GM12872 (cell line): ENCODE measurements around the gene PSMB11.

ENCODE experiments used
- TF ChIP-seq, protein P1 (sequence below): IDR thresholded peaks from 3 replicates; pipeline ENCODE4 v1.5.1; 2011; ENCODE audit warnings: low read depth, mild to moderate bottlenecking, low read length, moderate library complexity; ENCODE audit not compliant: insufficient read depth

The PSMB11 gene

GRCh38 chr14:23056145-23056955 is 14.3 kb downstream of the PSMB11 start:
- TF ChIP-seq, protein P1, sequence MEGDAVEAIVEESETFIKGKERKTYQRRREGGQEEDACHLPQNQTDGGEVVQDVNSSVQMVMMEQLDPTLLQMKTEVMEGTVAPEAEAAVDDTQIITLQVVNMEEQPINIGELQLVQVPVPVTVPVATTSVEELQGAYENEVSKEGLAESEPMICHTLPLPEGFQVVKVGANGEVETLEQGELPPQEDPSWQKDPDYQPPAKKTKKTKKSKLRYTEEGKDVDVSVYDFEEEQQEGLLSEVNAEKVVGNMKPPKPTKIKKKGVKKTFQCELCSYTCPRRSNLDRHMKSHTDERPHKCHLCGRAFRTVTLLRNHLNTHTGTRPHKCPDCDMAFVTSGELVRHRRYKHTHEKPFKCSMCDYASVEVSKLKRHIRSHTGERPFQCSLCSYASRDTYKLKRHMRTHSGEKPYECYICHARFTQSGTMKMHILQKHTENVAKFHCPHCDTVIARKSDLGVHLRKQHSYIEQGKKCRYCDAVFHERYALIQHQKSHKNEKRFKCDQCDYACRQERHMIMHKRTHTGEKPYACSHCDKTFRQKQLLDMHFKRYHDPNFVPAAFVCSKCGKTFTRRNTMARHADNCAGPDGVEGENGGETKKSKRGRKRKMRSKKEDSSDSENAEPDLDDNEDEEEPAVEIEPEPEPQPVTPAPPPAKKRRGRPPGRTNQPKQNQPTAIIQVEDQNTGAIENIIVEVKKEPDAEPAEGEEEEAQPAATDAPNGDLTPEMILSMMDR, result peak; percentile 92

DNA sequence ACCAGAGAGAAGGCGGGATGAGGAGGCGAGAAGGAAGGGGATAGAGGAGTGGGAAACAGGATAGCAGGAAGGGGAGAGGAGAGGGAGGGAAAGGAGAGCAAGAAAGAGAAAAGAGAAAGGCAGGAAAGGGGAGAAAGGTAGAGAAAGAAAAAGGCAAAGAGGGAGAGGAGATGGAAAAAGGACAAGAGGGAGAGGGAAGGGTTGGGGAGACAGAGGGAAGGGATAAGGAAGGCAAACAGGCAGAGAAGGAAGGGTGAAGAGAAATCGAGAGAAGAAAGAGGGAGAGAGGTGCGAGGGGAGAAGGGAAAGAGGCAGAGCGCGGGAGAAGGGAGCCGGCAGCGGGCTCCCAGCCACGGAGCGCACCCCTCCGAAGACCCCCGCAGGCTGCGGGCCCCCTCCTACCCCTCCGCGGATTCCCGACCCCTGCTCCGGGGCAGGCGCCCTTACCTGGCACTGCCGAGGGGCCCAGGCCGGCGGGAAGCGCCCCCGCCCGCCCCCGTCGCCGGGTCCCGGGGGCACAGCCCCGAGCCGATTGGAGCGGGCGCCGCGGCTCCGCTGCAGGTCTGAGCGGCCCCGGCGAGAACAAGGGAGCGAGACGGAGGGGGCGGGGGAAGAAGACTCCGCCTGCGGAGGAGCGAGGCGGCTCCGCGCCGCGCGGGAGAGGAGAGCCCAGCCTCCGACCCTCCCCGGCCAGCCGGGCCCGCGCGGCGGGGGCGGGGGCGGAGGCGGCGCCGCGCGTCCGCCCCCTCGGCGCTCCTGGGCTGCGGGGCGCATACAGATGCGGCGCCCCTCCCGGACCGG is 15.1 kb downstream of the PSMB11 start, which contains the start of gene CDH24:
Gene CDH24 (minus strand): TSS at position 565 of the 801 bp plus-strand sequence. CDS start 1,787 bp downstream, outside the sequence.
- TF ChIP-seq, protein P1, result no peak

DNA sequence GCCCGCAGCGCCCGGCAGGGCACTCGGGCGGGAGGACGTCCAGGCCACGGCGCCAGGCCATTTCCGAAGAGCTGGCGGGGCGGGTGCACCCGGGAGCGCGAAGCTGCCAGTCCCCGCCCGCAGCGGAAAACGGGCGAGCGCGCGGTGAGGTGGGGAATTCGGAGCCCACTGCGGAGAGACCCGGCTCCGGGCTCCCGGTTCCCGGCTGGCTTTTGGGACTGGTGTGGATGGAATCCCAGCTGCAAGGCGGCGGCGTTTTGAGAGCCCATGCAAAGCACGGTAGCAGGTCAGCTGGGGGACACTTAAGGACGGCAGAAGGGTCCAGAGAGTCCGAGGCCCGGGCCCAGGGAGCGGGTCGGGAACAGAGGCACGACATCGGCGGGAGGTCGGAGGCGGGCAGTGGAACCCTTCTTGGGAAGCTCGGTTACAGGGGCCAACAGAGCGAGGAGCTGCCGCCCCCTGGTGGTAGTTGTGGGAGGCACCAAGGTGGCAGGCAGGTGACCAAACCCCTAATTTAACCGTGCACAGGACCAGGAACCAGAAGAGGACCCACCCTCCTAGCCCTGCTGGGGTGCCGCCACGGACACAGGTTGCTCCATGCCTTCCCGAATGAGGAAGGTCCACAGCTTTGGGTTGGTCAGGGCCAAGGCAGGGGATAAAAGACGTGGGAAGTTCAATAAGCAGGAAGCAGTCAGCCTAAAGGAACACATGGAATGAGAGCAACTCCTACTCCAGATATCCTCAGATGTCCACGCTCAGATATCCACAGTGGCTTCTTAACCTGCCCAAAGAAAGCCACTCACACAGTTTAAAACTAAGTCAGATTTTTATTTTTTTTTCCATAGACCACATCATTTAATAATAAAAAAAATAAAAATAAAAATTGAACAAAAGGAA is 16.0 kb downstream of the PSMB11 start:
- TF ChIP-seq, protein P1, result peak; percentile 96

GRCh38 chr14:23058654-23059504 is 16.9 kb downstream of the PSMB11 start:
- TF ChIP-seq, protein P1, result no peak

- TF ChIP-seq, protein P1, result no peak
Measured at GRCh38 chr14:23060536-23061260, 18.7 kb downstream of the PSMB11 start.

- TF ChIP-seq, protein P1, result no peak
Measured at GRCh38 chr14:23062002-23062401, 20.0 kb downstream of the PSMB11 start.
